Measurements from ENCODE around the gene FHOD3. TPM values are rescaled to one million over a fixed set of nuclear protein-coding genes. Genes with fewer than 3 reads are reported as not detected.

FHOD3 gene
- total and polyA plus RNA-seq, 2 of the 4 experiments (the other 2 are of a cell fraction), result 14.6 to 16.0 TPM

- Histone ChIP-seq H3K4me3 (ENCODE audit: insufficient read depth, low read depth, low read length) (no peak overlapping the region), H4K8ac (ENCODE audit: low read depth in 2 of 2, low read length in 2 of 2) (no peak overlapping the region), H3K4me2 (ENCODE audit: low read depth, low read length) (no peak overlapping the region), H3K4ac (ENCODE audit: low read depth, low read length) (no peak overlapping the region), H3K27ac (ENCODE audit: insufficient read depth, low read length) (no peak overlapping the region), H2BK20ac (ENCODE audit: low read depth, low read length) (no peak overlapping the region), H2AFZ (replicated peaks; ENCODE audit: low read length, poor library complexity) (no peak overlapping the region), H4K5ac (ENCODE audit: low read depth, low read length) (no peak overlapping the region), H3K79me1 (ENCODE audit: low read depth in 1 of 2, low read length in 2 of 2) (no peaks in the 10 kb centered on the region), H4K91ac (ENCODE audit: insufficient read depth, low read depth, low read length) (no peak overlapping the region), H3K9ac (ENCODE audit: low read depth, low read length) (no peak overlapping the region), H3K36me3 (ENCODE audit: control insufficient read depth, insufficient read depth, low read length) (no peaks in the 10 kb centered on the region), H2AK5ac (ENCODE audit: low read depth, low read length) (no peak overlapping the region), H2BK5ac (ENCODE audit: low read depth, low read length, poor library complexity, severe bottlenecking) (no peak overlapping the region), H3K9me1 (ENCODE audit: insufficient read depth, low read length) (no peaks in the 10 kb centered on the region; the same call in 1 of the 2 replicates), H3K18ac (ENCODE audit: low read depth, low read length) (no peak overlapping the region), H3K56ac (ENCODE audit: extremely low read depth, insufficient read depth, low read length) (no peak overlapping the region), H3K27me3 (ENCODE audit: control insufficient read depth, insufficient read depth, low read length) (no peaks in the 10 kb centered on the region), H3K23ac (ENCODE audit: low read depth, low read length) (no peak overlapping the region), H2BK120ac (ENCODE audit: low read depth, low read length) (no peak overlapping the region), H3K4me1 (ENCODE audit: control insufficient read depth, insufficient read depth, low read length) (no peaks in the 10 kb centered on the region), H2AK9ac (replicated peaks; ENCODE audit: low read depth, low read length, poor library complexity) (no peak overlapping the region), H3K14ac (replicated peaks; ENCODE audit: low read depth, low read length) (no peak overlapping the region), H3K9me3 (ENCODE audit: control insufficient read depth, insufficient read depth, low read length) (no peaks in the 10 kb centered on the region), H2BK15ac (ENCODE audit: low read depth, low read length) (no peak overlapping the region), H4K20me1 (ENCODE audit: insufficient read depth, low read length) (no peaks in the 10 kb centered on the region)
- DNase-seq, result no peak
- ChIA-PET CTCF (interaction anchor here (0.6 kb wide), 1 partner anchor 16 kb away, joined by 4 read pairs; no protein-coding TSS in a partner anchor), POLR2A (ENCODE audit: unreplicated experiment) (no interaction called here)
- ATAC-seq (ENCODE audit: low read depth), result no peak
- TF ChIP-seq SMC3 (IDR thresholded peaks at IDR 0.05; ENCODE audit: low read depth, low read length) (no peak), MAFK (IDR thresholded peaks at IDR 0.05; ENCODE audit: low read depth, low read length) (no peak), CTCF (conservative IDR thresholded peaks at IDR 0.05; ENCODE audit: low read depth, low read length) (no peak), RAD21 (IDR thresholded peaks at IDR 0.05; ENCODE audit: low read length) (no peak), NFE2L2 (IDR thresholded peaks at IDR 0.05; ENCODE audit: low read depth, low read length) (no peak), BHLHE40 (IDR thresholded peaks at IDR 0.05; ENCODE audit: low read depth, low read length) (no peak), RFX5 (IDR thresholded peaks at IDR 0.05; ENCODE audit: low read depth, low read length) (no peak), CEBPB (IDR thresholded peaks at IDR 0.05; ENCODE audit: low read depth, low read length) (no peak)
- TF ChIP-seq, protein P1, sequence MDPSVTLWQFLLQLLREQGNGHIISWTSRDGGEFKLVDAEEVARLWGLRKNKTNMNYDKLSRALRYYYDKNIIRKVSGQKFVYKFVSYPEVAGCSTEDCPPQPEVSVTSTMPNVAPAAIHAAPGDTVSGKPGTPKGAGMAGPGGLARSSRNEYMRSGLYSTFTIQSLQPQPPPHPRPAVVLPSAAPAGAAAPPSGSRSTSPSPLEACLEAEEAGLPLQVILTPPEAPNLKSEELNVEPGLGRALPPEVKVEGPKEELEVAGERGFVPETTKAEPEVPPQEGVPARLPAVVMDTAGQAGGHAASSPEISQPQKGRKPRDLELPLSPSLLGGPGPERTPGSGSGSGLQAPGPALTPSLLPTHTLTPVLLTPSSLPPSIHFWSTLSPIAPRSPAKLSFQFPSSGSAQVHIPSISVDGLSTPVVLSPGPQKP (IDR thresholded peaks at IDR 0.05; ENCODE audit: borderline replicate concordance, low read depth, low read length), result no peak
- intact Hi-C loops (cut with micrococcal nuclease) (no loop called here), dilution Hi-C loops (cut with HindIII; ENCODE audit: low sequenced_read_pairs, unreplicated experiment) (no loop called here), in situ Hi-C loops (cut with MboI; ENCODE audit: low sequenced_read_pairs) (no loop called here)
- 17% methylated on average over 1 of the region's 4 CpGs; no CpG with 5 or more reads in 1 of the 2 experiments for WGBS, 2 experiments (ENCODE audit: extremely low coverage in 2 of 2, insufficient read length in 1 of 2)
- BruUV-seq (replicated peaks), result no TSS peak
Observed at GRCh38 chr18:36536426-36536825, 238.9 kb downstream of the FHOD3 start.

Measured in IMR-90 (cell line).